AG09319 (cell line): ENCODE measurements around the gene SMIM10L2A.

Experiments used
- DNase-seq: peaks from one replicate; pipeline ENCODE4 v3.0.0-alpha.2; 2010; ENCODE audit warnings: low read depth; ENCODE audit errors: extremely low read depth
- TF ChIP-seq, protein P1 (sequence below): IDR thresholded peaks from 2 replicates; pipeline ENCODE4 v1.5.1; 2011; ENCODE audit warnings: low read depth, mild to moderate bottlenecking, inconsistent platforms, low read length, moderate library complexity

The SMIM10L2A gene

DNA sequence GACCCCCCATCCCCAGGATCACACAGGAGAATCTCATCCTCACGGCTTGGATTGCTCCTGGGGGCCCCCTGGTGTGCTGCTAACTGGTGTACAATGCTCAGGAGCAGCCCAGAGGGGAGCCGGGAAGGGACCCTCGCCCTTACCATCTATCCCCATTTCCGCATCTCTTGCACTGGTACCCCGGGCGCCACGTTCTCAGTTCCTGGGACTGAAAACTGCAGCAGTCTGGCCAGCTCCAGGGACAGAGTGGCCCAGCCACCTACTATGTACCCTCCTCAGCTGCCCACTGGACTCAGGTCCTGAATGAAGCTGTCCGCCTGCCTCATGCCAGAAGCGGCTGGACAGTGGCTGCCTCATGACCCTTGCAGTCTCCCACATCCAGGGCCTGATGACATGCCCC, 2.7 kb downstream of the SMIM10L2A start:
- TF ChIP-seq, protein P1, sequence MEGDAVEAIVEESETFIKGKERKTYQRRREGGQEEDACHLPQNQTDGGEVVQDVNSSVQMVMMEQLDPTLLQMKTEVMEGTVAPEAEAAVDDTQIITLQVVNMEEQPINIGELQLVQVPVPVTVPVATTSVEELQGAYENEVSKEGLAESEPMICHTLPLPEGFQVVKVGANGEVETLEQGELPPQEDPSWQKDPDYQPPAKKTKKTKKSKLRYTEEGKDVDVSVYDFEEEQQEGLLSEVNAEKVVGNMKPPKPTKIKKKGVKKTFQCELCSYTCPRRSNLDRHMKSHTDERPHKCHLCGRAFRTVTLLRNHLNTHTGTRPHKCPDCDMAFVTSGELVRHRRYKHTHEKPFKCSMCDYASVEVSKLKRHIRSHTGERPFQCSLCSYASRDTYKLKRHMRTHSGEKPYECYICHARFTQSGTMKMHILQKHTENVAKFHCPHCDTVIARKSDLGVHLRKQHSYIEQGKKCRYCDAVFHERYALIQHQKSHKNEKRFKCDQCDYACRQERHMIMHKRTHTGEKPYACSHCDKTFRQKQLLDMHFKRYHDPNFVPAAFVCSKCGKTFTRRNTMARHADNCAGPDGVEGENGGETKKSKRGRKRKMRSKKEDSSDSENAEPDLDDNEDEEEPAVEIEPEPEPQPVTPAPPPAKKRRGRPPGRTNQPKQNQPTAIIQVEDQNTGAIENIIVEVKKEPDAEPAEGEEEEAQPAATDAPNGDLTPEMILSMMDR, result no peak
- DNase-seq, result no peak

- TF ChIP-seq, protein P1, result no peak
- no peak for DNase-seq
These were observed 3.6 kb downstream of the SMIM10L2A start for GRCh38 chrX:135425026-135425965.

DNA sequence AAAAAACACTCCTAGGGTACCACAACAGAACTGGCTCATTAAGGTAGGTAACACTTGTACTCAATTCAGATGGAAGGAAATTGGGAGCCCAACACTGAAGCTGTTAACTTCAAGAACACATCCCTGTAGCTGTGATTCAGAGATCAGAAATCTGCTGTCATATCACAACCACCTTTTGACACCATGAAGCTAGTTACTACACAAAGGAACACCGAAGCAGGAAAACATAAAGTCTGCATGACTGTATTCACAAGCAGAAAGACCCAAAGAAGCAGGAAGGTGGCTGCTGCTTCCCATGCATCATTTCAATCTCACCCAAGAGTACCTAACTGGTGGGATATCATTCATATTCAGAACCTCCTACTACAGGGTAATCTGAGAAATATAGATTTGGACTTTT, 7.7 kb downstream of the SMIM10L2A start:
- no peak for DNase-seq
- TF ChIP-seq, protein P1, result no peak

DNA sequence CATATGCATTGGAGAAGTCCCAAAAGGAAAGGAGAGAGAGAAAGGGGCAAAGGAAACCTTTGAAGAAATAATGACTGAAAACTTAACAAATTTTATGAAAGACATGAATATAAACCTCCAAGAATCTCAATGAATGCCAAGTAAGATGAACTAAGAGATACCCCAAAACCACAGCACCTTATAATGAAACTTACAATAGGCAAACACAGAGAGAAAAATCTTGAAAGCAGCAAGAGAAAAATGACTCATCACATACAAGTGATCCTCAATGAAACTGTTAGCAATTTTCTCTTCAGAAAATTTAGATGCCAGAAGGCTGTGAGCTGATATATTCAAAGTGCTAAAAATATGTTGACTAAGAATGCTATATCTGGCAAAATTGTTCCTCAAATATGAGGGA, 10.1 kb downstream of the SMIM10L2A start:
- TF ChIP-seq, protein P1, result no peak
- DNase-seq, result no peak

DNA sequence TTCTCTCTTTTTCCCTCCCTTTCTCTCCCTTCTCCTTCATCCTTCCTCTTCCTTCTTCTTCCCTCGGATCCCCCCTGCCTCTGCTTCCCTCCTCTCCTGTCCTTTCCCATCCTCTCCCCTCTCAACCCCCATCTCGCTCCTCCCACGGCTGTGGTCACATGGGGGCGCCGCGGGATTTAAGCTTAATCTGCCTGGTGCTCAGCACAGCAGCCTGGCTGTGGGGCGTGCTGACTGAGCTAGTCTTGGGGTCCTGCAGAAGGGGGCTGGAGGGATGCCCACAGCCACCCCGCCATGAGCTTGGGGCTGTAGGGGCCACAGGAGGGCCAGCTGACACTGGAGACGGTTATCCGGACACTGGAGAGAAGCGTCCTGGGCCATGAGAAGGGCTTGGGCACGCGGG, 10.7 kb downstream of the SMIM10L2A start:
- no peak for DNase-seq
- TF ChIP-seq, protein P1, result no peak

DNA sequence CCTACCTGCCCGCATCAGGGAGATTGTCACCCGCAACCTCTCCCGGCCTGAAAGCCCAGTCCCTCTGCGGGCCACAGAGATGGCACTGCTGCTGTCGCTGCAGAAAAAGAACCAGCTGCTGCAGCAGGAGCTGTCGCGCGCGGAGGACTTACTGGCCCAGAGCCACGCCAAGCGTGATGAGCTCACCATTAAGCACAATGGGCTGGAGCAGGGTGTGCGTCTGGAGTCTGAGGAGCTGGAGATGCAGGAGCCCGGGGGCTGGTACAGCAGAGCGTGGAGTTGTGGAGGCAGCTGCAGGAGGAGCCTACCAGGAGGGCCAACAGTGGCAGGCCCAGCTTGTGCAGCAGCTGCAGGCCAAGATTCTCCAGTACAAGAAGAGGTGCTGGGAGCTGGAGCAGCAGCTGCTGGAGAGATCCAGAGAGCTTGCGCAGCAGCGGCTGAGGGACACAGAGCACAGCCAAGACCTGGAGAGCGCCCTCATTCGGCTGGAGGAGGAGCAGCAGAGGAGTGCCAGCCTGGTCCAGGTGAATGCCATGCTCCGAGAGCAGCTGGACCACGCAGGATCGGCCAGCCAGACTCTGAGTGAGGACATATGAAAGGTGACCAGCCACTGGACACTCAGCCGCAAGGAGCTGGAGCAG, 11.3 kb downstream of the SMIM10L2A start:
- no peak for DNase-seq
- TF ChIP-seq, protein P1, result no peak
